ENCODE results near the gene EDN3. TPM values are rescaled to one million over a fixed set of nuclear protein-coding genes. Genes with fewer than 3 reads are reported as not detected.
"Not testable (repeated sequence)": the region's sequence is repeated elsewhere in the genome, so short reads cannot be mapped to it uniquely, and the experiment has no call there.

EDN3 gene
- total and polyA plus RNA-seq, 2 donors, result 0.24 to 3.1 TPM

GRCh38 chr20:59354460-59354859, 54.0 kb downstream of the EDN3 start:
- WGBS, result 85% methylated on average over 6 of the region's 6 CpGs
- no peak for DNase-seq (ENCODE audit: extremely low spot score)
- Histone ChIP-seq H3K36me3 (ENCODE audit: insufficient read depth) (no peaks in the 10 kb centered on the region), H3K4me1 (ENCODE audit: insufficient read depth) (no peaks in the 10 kb centered on the region), H3K27ac (ENCODE audit: low read depth) (no peak overlapping the region), H3K4me3 (ENCODE audit: low read depth, low read length) (no peak overlapping the region)

- WGBS, result 71% methylated on average over 2 of the region's 2 CpGs
- no peak overlapping the region for H3K27ac ChIP-seq (ENCODE audit: low read depth)
- H3K4me1 ChIP-seq (ENCODE audit: insufficient read depth), result no peaks in the 10 kb centered on the region
- DNase-seq (ENCODE audit: extremely low spot score), result no peak
- H3K36me3 ChIP-seq (ENCODE audit: insufficient read depth), result no peaks in the 10 kb centered on the region
- H3K4me3 ChIP-seq (ENCODE audit: low read depth, low read length), result no peak overlapping the region
Measured at GRCh38 chr20:59355242-59355641, 54.8 kb downstream of the EDN3 start.

- Histone ChIP-seq H3K27ac (ENCODE audit: low read depth) (no peak overlapping the region), H3K4me3 (ENCODE audit: low read depth, low read length) (no peak overlapping the region), H3K4me1 (ENCODE audit: insufficient read depth) (no peaks in the 10 kb centered on the region), H3K36me3 (ENCODE audit: insufficient read depth) (no peaks in the 10 kb centered on the region)
- DNase-seq (ENCODE audit: extremely low spot score), result no peak
- WGBS, result 55% methylated on average over 4 of the region's 4 CpGs
Measured at GRCh38 chr20:59356662-59357165, 56.3 kb downstream of the EDN3 start.

GRCh38 chr20:59358793-59359192, 58.4 kb downstream of the EDN3 start:
- WGBS, result 76% methylated on average over 6 of the region's 9 CpGs
- not testable (repeated sequence) for H3K4me3 ChIP-seq (ENCODE audit: low read depth, low read length)

GRCh38 chr20:59359906-59360725, 59.7 kb downstream of the EDN3 start:
- Histone ChIP-seq H3K27ac (ENCODE audit: low read depth) (no peak overlapping the region), H3K4me3 (ENCODE audit: low read depth, low read length) (no peak overlapping the region), H3K36me3 (ENCODE audit: insufficient read depth) (no peaks in the 10 kb centered on the region), H3K4me1 (ENCODE audit: insufficient read depth) (no peaks in the 10 kb centered on the region)
- DNase-seq (ENCODE audit: extremely low spot score), result no peak
- 56% methylated on average over 15 of the region's 15 CpGs for WGBS

More at GRCh38 chr20:59358793-59359192, 58.4 kb downstream of the EDN3 start:
- not testable (repeated sequence) for H3K36me3 ChIP-seq (ENCODE audit: insufficient read depth); H3K27ac ChIP-seq (ENCODE audit: low read depth); H3K4me1 ChIP-seq (ENCODE audit: insufficient read depth); DNase-seq (ENCODE audit: extremely low spot score)

GRCh38 chr20:59360934-59361333, 60.5 kb downstream of the EDN3 start:
- H3K4me3 ChIP-seq (ENCODE audit: low read depth, low read length), result no peak overlapping the region
- no peaks in the 10 kb centered on the region for H3K4me1 ChIP-seq (ENCODE audit: insufficient read depth)
- DNase-seq (ENCODE audit: extremely low spot score), result no peak
- no peaks in the 10 kb centered on the region for H3K36me3 ChIP-seq (ENCODE audit: insufficient read depth)
- 86% methylated on average over 4 of the region's 4 CpGs for WGBS
- H3K27ac ChIP-seq (ENCODE audit: low read depth), result no peak overlapping the region

GRCh38 chr20:59361411-59361810, 61.0 kb downstream of the EDN3 start:
- H3K36me3 ChIP-seq (ENCODE audit: insufficient read depth), result no peaks in the 10 kb centered on the region
- no peak overlapping the region for H3K27ac ChIP-seq (ENCODE audit: low read depth)
- DNase-seq (ENCODE audit: extremely low spot score), result no peak
- 78% methylated on average over 5 of the region's 5 CpGs for WGBS
- no peaks in the 10 kb centered on the region for H3K4me1 ChIP-seq (ENCODE audit: insufficient read depth)
- H3K4me3 ChIP-seq (ENCODE audit: low read depth, low read length), result no peak overlapping the region

- H3K4me3 ChIP-seq (ENCODE audit: low read depth, low read length), result no peak overlapping the region
- no peaks in the 10 kb centered on the region for H3K4me1 ChIP-seq (ENCODE audit: insufficient read depth)
- 72% methylated on average over 12 of the region's 12 CpGs for WGBS
- DNase-seq (ENCODE audit: extremely low spot score), result no peak
- H3K27ac ChIP-seq (ENCODE audit: low read depth), result no peak overlapping the region
- H3K36me3 ChIP-seq (ENCODE audit: insufficient read depth), result no peaks in the 10 kb centered on the region
Measured at GRCh38 chr20:59363101-59363500, 62.7 kb downstream of the EDN3 start.

- no peak overlapping the region for H3K4me3 ChIP-seq (ENCODE audit: low read depth, low read length)
- no peak overlapping the region for H3K27ac ChIP-seq (ENCODE audit: low read depth)
- no peak for DNase-seq (ENCODE audit: extremely low spot score)
- H3K36me3 ChIP-seq (ENCODE audit: insufficient read depth), result no peaks in the 10 kb centered on the region
- H3K4me1 ChIP-seq (ENCODE audit: insufficient read depth), result no peaks in the 10 kb centered on the region
- 84% methylated on average over 6 of the region's 6 CpGs for WGBS
Measured at GRCh38 chr20:59364611-59365010, 64.2 kb downstream of the EDN3 start.

- H3K4me3 ChIP-seq (ENCODE audit: low read depth, low read length), result no peak overlapping the region
- no peak for DNase-seq (ENCODE audit: extremely low spot score)
- H3K4me1 ChIP-seq (ENCODE audit: insufficient read depth), result no peaks in the 10 kb centered on the region
- H3K36me3 ChIP-seq (ENCODE audit: insufficient read depth), result no peaks in the 10 kb centered on the region
- H3K27ac ChIP-seq (ENCODE audit: low read depth), result no peak overlapping the region
- WGBS, result 77% methylated on average over 24 of the region's 24 CpGs
Measured at GRCh38 chr20:59365611-59366285, 65.3 kb downstream of the EDN3 start.

- no peaks in the 10 kb centered on the region for H3K36me3 ChIP-seq (ENCODE audit: insufficient read depth)
- H3K27ac ChIP-seq (ENCODE audit: low read depth), result no peak overlapping the region
- no peak overlapping the region for H3K4me3 ChIP-seq (ENCODE audit: low read depth, low read length)
- H3K4me1 ChIP-seq (ENCODE audit: insufficient read depth), result no peaks in the 10 kb centered on the region
- DNase-seq (ENCODE audit: extremely low spot score), result no peak
- 43% methylated on average over 6 of the region's 6 CpGs for WGBS
Measured at GRCh38 chr20:59371431-59371830, 71.0 kb downstream of the EDN3 start.

- no peak for DNase-seq (ENCODE audit: extremely low spot score)
- Histone ChIP-seq H3K4me3 (ENCODE audit: low read depth, low read length) (no peak overlapping the region), H3K27ac (ENCODE audit: low read depth) (no peak overlapping the region), H3K4me1 (ENCODE audit: insufficient read depth) (no peaks in the 10 kb centered on the region), H3K36me3 (ENCODE audit: insufficient read depth) (no peaks in the 10 kb centered on the region)
- WGBS, result 52% methylated on average over 1 of the region's 1 CpG
Measured at GRCh38 chr20:59374261-59374660, 73.8 kb downstream of the EDN3 start.

GRCh38 chr20:59375541-59375940, 75.1 kb downstream of the EDN3 start:
- H3K27ac ChIP-seq (ENCODE audit: low read depth), result no peak overlapping the region
- H3K4me1 ChIP-seq (ENCODE audit: insufficient read depth), result no peaks in the 10 kb centered on the region
- no peak for DNase-seq (ENCODE audit: extremely low spot score)
- no peaks in the 10 kb centered on the region for H3K36me3 ChIP-seq (ENCODE audit: insufficient read depth)
- 78% methylated on average over 3 of the region's 3 CpGs for WGBS
- no peak overlapping the region for H3K4me3 ChIP-seq (ENCODE audit: low read depth, low read length)
